ENCODE measurements around the gene ESPN. TPM values are rescaled to one million over a fixed set of nuclear protein-coding genes. Genes with fewer than 3 reads are reported as not detected.

Gene ESPN
- total RNA-seq, 1 experiment from 2014 or later, result 53.1 TPM

- Histone ChIP-seq H2BK12ac (ENCODE audit: insufficient read length, low read depth, low read length) (no peak overlapping the region), H4K8ac (replicated peaks; ENCODE audit: insufficient read length, low read depth, low read length) (no peak overlapping the region), H3K27me3 (ENCODE audit: insufficient read depth, low read length) (no peaks in the 10 kb centered on the region), H2BK15ac (ENCODE audit: low read depth, low read length) (no peak overlapping the region), H3K14ac (ENCODE audit: insufficient read depth, low read length) (no peak overlapping the region), H3K4ac (ENCODE audit: low read depth, low read length) (no peak overlapping the region), H3K23ac (ENCODE audit: insufficient read length, low read depth, low read length) (no peak overlapping the region), H4K5ac (ENCODE audit: insufficient read length, low read depth, low read length) (no peak overlapping the region), H3K4me2 (ENCODE audit: insufficient read depth, insufficient read length, low read length) (no peak overlapping the region), H2AFZ (ENCODE audit: low read length) (no peak overlapping the region), H4K91ac (ENCODE audit: insufficient read length, low read depth, low read length) (no peak overlapping the region), H3K9ac (ENCODE audit: extremely low read depth, insufficient read length, low read length) (no peak overlapping the region), H3K18ac (ENCODE audit: insufficient read length, low read depth, low read length) (no peak overlapping the region), H3K27ac (ENCODE audit: insufficient read length, low read depth, low read length) (no peak overlapping the region), H2BK20ac (ENCODE audit: low read depth, low read length, poor library complexity, severe bottlenecking) (no peak overlapping the region), H3K23me2 (ENCODE audit: insufficient read length, low read depth, low read length, poor library complexity, severe bottlenecking) (peaks cover 17% of the 10 kb centered on the region), H2BK5ac (ENCODE audit: insufficient read length, low read length) (no peak overlapping the region), H3K79me2 (ENCODE audit: insufficient read depth, low read length) (no peaks in the 10 kb centered on the region), H2BK120ac (ENCODE audit: low read depth, low read length, poor library complexity, severe bottlenecking) (no peak overlapping the region), H3K79me1 (ENCODE audit: insufficient read depth, low read depth, low read length, poor library complexity, severe bottlenecking) (no peaks in the 10 kb centered on the region), H3K9me3 (ENCODE audit: control insufficient read depth, low read depth, low read length) (no peaks in the 10 kb centered on the region), H2AK5ac (ENCODE audit: insufficient read length, low read length) (no peak overlapping the region), H3K4me1 (ENCODE audit: insufficient read depth, low read length) (no peaks in the 10 kb centered on the region; the same call in 1 of the 2 replicates), H3T11ph (ENCODE audit: low read length) (no peak overlapping the region), H3K56ac (ENCODE audit: insufficient read length, low read depth, low read length) (no peak overlapping the region), H4K20me1 (ENCODE audit: control insufficient read depth, insufficient read depth, insufficient read length) (no peaks in the 10 kb centered on the region)
- TF ChIP-seq CTCF (conservative IDR thresholded peaks at IDR 0.05), result no peak
- Mint-ChIP-seq H3K36me3 (ENCODE audit: insufficient read depth in 1 of 3, low read depth in 3 of 3) (peaks cover 0 to under 1% (median 0%) of the 10 kb centered on the region in 3 experiments; a peak in 1 of 7 replicates), H3K27ac (no peak overlapping the region), H3K27me3 (ENCODE audit: low read depth) (peaks cover 5% of the 10 kb centered on the region), H3K9me3 (no peaks in the 10 kb centered on the region), H3K4me3 (0 out of 5 replicates have a peak overlapping the region, but pooled peaks of 1 of the 2 experiments have one; percentile 83), H3K4me1 (peaks cover 22 to 24% of the 10 kb centered on the region in 2 experiments)
- DNase-seq, result no peak
- WGBS (ENCODE audit: extremely low coverage, insufficient read length, low lambda C conversion rate), result no CpG with 5 or more reads among the region's 9 CpGs
Observed at GRCh38 chr1:6489383-6489765, 64.8 kb downstream of the ESPN start.
